Measurements from ENCODE around the gene INHBB. TPM values are rescaled to one million over a fixed set of nuclear protein-coding genes. Genes with fewer than 3 reads are reported as not detected.

The INHBB gene
- total and polyA plus RNA-seq, 4 donors, result 0.97 to 7.8 (median 5.8) TPM

DNA sequence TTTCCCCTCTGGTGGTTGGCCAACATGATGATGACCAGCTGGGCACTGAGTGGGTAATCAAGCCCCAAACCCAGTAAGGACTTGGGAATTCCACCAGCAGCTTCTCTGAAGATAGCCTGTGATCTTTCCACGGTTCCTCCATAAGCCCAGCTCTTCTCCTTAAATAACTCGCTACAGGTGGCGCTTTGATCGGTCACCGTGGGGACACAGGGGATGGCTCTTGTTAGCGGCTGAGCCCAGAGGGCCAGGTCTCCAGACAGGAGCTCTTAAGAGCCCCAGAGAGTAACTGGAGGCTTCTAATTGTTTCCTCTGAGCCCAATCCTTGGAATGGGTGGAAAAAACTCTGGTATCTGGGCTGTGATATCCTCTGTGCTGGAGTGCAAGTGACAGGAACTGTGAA, 13.6 kb upstream of the INHBB start:
- Histone ChIP-seq H3K4me1 (ENCODE audit: control insufficient read depth in 5 of 5, insufficient read depth in 5 of 5, low read length in 5 of 5) (peaks cover 0 to 14% (median 0%) of the 10 kb centered on the region in 5 donors), H3K27me3 (ENCODE audit: control insufficient read depth in 3 of 3, insufficient read depth in 3 of 3, low read length in 2 of 3) (peaks cover 0 to under 1% (median 0%) of the 10 kb centered on the region in 3 donors), H3K27ac (ENCODE audit: low read depth in 1 of 2, low read length in 1 of 2) (no peak overlapping the region), H3K36me3 (ENCODE audit: control insufficient read depth in 4 of 4, insufficient read depth in 4 of 4, low read length in 4 of 4) (no peaks in the 10 kb centered on the region), H3K9ac (ENCODE audit: insufficient read depth in 1 of 2, low read length in 2 of 2) (no peak overlapping the region), H3K4me3 (no peak overlapping the region), H3K9me3 (ENCODE audit: control insufficient read depth in 4 of 4, insufficient read depth in 3 of 4, low read length in 3 of 4) (peaks cover 0 to 3% (median 0%) of the 10 kb centered on the region in 4 donors)
- 90 to 98% methylated on average over 6 of the region's 6 CpGs for WGBS, 2 donors
- TF ChIP-seq, protein P1, sequence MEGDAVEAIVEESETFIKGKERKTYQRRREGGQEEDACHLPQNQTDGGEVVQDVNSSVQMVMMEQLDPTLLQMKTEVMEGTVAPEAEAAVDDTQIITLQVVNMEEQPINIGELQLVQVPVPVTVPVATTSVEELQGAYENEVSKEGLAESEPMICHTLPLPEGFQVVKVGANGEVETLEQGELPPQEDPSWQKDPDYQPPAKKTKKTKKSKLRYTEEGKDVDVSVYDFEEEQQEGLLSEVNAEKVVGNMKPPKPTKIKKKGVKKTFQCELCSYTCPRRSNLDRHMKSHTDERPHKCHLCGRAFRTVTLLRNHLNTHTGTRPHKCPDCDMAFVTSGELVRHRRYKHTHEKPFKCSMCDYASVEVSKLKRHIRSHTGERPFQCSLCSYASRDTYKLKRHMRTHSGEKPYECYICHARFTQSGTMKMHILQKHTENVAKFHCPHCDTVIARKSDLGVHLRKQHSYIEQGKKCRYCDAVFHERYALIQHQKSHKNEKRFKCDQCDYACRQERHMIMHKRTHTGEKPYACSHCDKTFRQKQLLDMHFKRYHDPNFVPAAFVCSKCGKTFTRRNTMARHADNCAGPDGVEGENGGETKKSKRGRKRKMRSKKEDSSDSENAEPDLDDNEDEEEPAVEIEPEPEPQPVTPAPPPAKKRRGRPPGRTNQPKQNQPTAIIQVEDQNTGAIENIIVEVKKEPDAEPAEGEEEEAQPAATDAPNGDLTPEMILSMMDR (IDR thresholded peaks at IDR 0.05; ENCODE audit: control extremely low read depth, extremely low read depth), result no peak
- ATAC-seq (ENCODE audit: insufficient read depth, low FRiP score), result no peak
- DNase-seq, result no peak

DNA sequence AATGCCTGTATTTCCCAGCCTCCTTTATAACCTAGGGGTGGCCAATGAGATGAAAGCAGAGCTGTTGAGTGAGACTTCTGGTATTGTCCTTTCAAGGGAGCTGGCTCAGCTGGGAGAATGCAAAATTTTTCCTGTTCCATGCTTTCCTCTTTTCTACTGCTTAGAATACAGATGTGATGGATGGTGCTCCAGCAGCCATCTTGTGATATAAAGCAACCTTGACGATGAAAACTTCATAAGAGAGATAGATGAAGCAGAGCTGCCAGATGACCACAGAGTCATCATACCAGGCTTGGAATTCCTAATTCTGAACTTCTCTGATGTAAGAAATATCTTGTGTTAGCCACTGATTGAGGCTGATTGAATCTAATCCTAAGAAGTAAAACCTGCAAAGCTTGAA, 11.9 kb upstream of the INHBB start:
- WGBS, 2 donors, result 96 to 98% methylated on average over 1 of the region's 1 CpG
- Histone ChIP-seq H3K4me3 (no peak overlapping the region), H3K27ac (ENCODE audit: low read depth in 1 of 2, low read length in 1 of 2) (no peak overlapping the region), H3K4me1 (ENCODE audit: control insufficient read depth in 5 of 5, insufficient read depth in 5 of 5, low read length in 5 of 5) (peaks cover 0 to 14% (median 0%) of the 10 kb centered on the region in 5 donors), H3K9ac (ENCODE audit: insufficient read depth in 1 of 2, low read length in 2 of 2) (no peak overlapping the region), H3K27me3 (ENCODE audit: control insufficient read depth in 3 of 3, insufficient read depth in 3 of 3, low read length in 2 of 3) (peaks cover 0 to 4% (median 3%) of the 10 kb centered on the region in 3 donors), H3K9me3 (ENCODE audit: control insufficient read depth in 4 of 4, insufficient read depth in 3 of 4, low read length in 3 of 4) (peaks cover 0 to 3% (median 0%) of the 10 kb centered on the region in 4 donors), H3K36me3 (ENCODE audit: control insufficient read depth in 4 of 4, insufficient read depth in 4 of 4, low read length in 4 of 4) (no peaks in the 10 kb centered on the region)
- no peak for DNase-seq
- ATAC-seq (ENCODE audit: insufficient read depth, low FRiP score), result no peak
- TF ChIP-seq, protein P1 (IDR thresholded peaks at IDR 0.05; ENCODE audit: control extremely low read depth, extremely low read depth), result no peak

DNA sequence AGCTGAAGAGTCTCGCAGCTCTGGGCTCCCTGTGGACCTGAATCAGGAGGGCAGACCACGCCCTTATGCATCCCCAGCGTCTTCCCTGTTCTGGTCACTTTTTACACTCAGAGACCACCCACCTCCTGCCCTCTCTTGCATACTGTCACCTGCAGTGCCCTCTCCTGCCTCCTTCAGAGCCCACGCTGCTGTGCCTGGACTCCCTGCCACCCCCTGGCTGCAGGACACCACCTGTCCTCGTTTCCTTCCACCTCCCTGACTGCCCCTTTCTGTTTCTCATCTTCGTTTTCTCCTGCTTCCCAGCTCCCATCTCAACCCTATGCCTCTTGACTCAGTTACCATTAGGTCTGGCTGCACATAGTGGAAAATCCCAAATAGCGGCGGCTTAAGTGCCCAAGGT, 9.2 kb upstream of the INHBB start:
- WGBS, 2 donors, result 87 to 89% methylated on average over 8 of the region's 8 CpGs
- Histone ChIP-seq H3K27ac (ENCODE audit: low read depth in 1 of 2, low read length in 1 of 2) (no peak overlapping the region), H3K9ac (ENCODE audit: insufficient read depth in 1 of 2, low read length in 2 of 2) (no peak overlapping the region), H3K27me3 (ENCODE audit: control insufficient read depth in 3 of 3, insufficient read depth in 3 of 3, low read length in 2 of 3) (peaks cover 0 to 13% (median 9%) of the 10 kb centered on the region in 3 donors), H3K4me1 (ENCODE audit: control insufficient read depth in 5 of 5, insufficient read depth in 5 of 5, low read length in 5 of 5) (no peaks in the 10 kb centered on the region), H3K9me3 (ENCODE audit: control insufficient read depth in 4 of 4, insufficient read depth in 3 of 4, low read length in 3 of 4) (peaks cover 0 to 3% (median 0%) of the 10 kb centered on the region in 4 donors), H3K4me3 (no peak overlapping the region), H3K36me3 (ENCODE audit: control insufficient read depth in 4 of 4, insufficient read depth in 4 of 4, low read length in 4 of 4) (no peaks in the 10 kb centered on the region)
- TF ChIP-seq, protein P1 (IDR thresholded peaks at IDR 0.05; ENCODE audit: control extremely low read depth, extremely low read depth), result no peak
- DNase-seq (no peak), ATAC-seq (ENCODE audit: insufficient read depth, low FRiP score) (no peak)

DNA sequence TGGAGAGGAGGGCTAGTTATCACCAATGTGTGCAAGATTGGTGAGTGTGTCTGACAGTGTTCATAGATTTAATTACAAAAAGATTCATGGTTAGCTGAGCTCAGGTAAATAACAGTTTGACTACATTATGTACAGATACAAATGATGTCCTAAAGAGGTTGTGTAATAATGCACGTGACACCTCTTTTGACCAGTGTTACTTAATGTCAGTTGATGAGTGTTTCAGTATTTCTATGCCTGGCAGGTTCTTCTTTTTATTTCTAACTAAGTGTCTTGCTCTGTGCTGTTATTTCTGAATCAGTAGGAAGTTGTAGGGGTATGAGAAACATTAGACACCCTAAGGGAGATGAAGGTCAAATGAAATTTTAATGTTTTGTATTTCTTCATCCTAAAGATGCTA, 7.9 kb upstream of the INHBB start:
- ATAC-seq (ENCODE audit: insufficient read depth, low FRiP score) (no peak), DNase-seq (no peak)
- TF ChIP-seq, protein P1 (IDR thresholded peaks at IDR 0.05; ENCODE audit: control extremely low read depth, extremely low read depth), result no peak
- Histone ChIP-seq H3K9me3 (ENCODE audit: control insufficient read depth in 4 of 4, insufficient read depth in 3 of 4, low read length in 3 of 4) (peaks cover 0 to 3% (median 0%) of the 10 kb centered on the region in 4 donors), H3K4me1 (ENCODE audit: control insufficient read depth in 5 of 5, insufficient read depth in 5 of 5, low read length in 5 of 5) (peaks cover 0 to 2% (median 0%) of the 10 kb centered on the region in 5 donors), H3K4me3 (no peak overlapping the region), H3K27me3 (ENCODE audit: control insufficient read depth in 3 of 3, insufficient read depth in 3 of 3, low read length in 2 of 3) (peaks cover 0 to 26% (median 22%) of the 10 kb centered on the region in 3 donors), H3K9ac (ENCODE audit: insufficient read depth in 1 of 2, low read length in 2 of 2) (no peak overlapping the region), H3K27ac (ENCODE audit: low read depth in 1 of 2, low read length in 1 of 2) (no peak overlapping the region), H3K36me3 (ENCODE audit: control insufficient read depth in 4 of 4, insufficient read depth in 4 of 4, low read length in 4 of 4) (no peaks in the 10 kb centered on the region)
- WGBS, 2 donors, result 24 to 63% methylated on average over 1 of the region's 1 CpG
